Activated CD4-positive, alpha-beta T cell treated with anti-CD3 and anti-CD28 coated beads, Interleukin-2, Interleukin-4, amounts not matched to agents 100 ng/mL and 50 ng/mL, durations not matched to agents 16 hours and 8 hours (primary cell): ENCODE results near the gene PON3.
A peak's percentile ranks its signal among the peaks of the same experiment; 100 is the strongest.

Experiments
- DNase-seq: peaks from one replicate; pipeline ENCODE4 v3.0.0-alpha.2; 2020; ENCODE audit warnings: low spot score

The PON3 gene

GRCh38 chr7:95396136-95397032 is at the start of gene PON3:
Gene PON3 (minus strand): TSS chr7:95396375. CDS start chr7:95396350, 25 bp downstream.
- peak; percentile 26 for DNase-seq

- DNase-seq, result no peak
Measured at GRCh38 chr7:95444796-95445195, 48.6 kb upstream of the PON3 start.

GRCh38 chr7:95441042-95441823 is 45.1 kb upstream of the PON3 start:
- no peak for DNase-seq

- no peak for DNase-seq
Measured at GRCh38 chr7:95440394-95441038, 44.3 kb upstream of the PON3 start.

- no peak for DNase-seq
Measured at GRCh38 chr7:95436407-95436806, 40.2 kb upstream of the PON3 start.

GRCh38 chr7:95435422-95435780 is 39.2 kb upstream of the PON3 start:
- DNase-seq, result no peak

- DNase-seq, result peak; percentile 41
Measured at GRCh38 chr7:95434557-95435421, 38.6 kb upstream of the PON3 start, which contains the start of gene PON2. Gene PON2 (minus strand): TSS chr7:95435028. CDS start chr7:95434951, 77 bp downstream.

GRCh38 chr7:95433952-95434556 is 37.9 kb upstream of the PON3 start:
- DNase-seq, result no peak

GRCh38 chr7:95433129-95433528 is 37.0 kb upstream of the PON3 start:
- no peak for DNase-seq

- no peak for DNase-seq
Measured at GRCh38 chr7:95432606-95433005, 36.4 kb upstream of the PON3 start.

- DNase-seq, result no peak
Measured at GRCh38 chr7:95430864-95431263, 34.7 kb upstream of the PON3 start.

GRCh38 chr7:95429241-95429990 is 33.2 kb upstream of the PON3 start:
- no peak for DNase-seq

- no peak for DNase-seq
Measured at GRCh38 chr7:95427914-95428516, 31.8 kb upstream of the PON3 start.

- DNase-seq, result no peak
Measured at GRCh38 chr7:95427166-95427565, 31.0 kb upstream of the PON3 start.

- DNase-seq, result no peak
Measured at GRCh38 chr7:95425694-95426093, 29.5 kb upstream of the PON3 start.

- DNase-seq, result no peak
Measured at GRCh38 chr7:95424716-95425115, 28.5 kb upstream of the PON3 start.

GRCh38 chr7:95421847-95422444 is 25.8 kb upstream of the PON3 start:
- no peak for DNase-seq

- DNase-seq, result no peak
Measured at GRCh38 chr7:95421000-95421846, 25.0 kb upstream of the PON3 start.

GRCh38 chr7:95412075-95412474 is 15.9 kb upstream of the PON3 start:
- peak; percentile 27 for DNase-seq
